ENCODE data around the gene RPGRIP1. TPM values are rescaled to one million over a fixed set of nuclear protein-coding genes. Genes with fewer than 3 reads are reported as not detected.
"Not testable (repeated sequence)": the region's sequence is repeated elsewhere in the genome, so short reads cannot be mapped to it uniquely, and the experiment has no call there.

Gene RPGRIP1
- polyA plus RNA-seq, 3 donors: 0.47 to 0.90 (median 0.64) TPM

DNA sequence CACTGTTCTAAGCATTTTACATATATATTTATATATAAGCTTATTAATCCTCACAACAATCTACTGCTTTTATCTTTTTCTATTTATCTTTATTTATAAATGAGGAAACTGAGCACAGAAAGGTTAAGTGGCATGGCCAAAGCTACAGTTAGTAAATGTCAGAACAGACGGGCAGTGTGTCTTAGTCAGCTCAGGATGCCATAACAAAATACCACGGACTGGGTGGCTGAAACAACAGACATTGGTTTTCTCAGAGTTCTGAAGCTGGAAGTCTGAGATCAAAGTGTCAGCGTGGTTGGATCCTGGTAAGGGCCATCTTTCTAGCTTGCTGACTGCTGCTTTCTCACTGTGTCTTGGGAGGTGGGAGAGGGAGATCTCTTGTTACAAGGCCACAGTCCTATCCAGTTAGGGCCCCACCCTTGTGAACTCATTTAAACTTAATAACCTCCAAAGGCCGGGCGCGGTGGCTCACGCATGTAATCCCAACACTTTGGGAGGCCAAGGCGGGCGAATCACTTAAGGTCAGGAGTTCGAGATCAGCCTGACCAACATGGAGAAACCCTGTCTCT, 19.8 kb downstream of the RPGRIP1 start:
- DNase-seq: no peak

DNA sequence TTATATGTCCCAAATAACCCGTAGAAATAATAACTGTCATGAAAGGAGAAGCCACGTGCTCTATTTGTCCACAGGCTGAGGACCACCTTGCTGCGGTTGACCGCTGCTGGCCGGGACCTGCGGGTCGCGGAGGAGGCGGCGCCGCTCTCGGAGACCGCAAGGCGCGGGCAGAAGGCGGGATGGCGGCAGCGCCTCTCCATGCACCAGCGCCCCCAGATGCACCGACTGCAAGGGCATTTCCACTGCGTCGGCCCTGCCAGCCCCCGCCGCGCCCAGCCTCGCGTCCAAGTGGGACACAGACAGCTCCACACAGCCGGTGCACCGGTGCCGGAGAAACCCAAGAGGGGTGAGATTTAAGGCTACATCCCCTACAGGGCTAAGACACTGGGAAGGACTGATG, 21.0 kb downstream of the RPGRIP1 start:
- peak; percentile 27 for DNase-seq

DNA sequence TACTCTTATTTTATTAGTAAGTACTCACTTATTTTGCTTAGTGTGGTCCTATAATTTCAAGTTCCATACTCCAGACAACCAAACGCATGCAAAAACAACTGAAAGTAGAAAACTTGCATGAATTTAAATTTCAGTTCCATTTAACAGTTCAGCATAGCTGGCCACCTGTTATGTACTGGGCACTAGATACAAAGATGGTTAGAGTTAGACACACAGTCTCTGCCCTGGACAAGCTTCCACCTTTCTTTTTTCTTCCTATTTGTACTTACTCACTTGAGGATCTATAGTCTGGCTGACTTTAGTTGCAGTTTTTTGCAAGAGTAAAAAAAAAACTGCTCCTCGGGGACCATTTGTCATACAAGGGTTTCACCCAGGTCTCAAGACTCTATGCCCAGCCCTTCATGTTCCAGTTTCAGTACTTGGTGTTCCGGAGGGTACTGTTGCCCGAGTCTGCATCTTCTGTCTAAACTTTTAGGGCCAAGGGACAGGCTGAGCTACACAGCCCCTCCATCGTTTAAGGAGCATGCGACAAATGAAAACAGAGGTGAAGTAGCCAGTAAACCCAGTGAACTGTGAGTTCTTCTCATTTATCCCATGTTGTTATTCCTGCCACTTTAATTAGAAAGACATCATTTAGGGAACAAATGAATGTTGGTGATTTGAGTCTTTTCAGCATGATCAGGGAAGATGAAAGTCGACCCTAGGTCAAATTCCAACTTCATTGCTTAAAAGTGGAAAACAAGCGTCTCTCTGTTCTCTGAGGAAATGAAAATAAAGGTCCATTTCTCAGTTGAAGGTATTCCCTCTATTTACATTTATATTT, 22.3 kb downstream of the RPGRIP1 start:
- DNase-seq: no peak

DNA sequence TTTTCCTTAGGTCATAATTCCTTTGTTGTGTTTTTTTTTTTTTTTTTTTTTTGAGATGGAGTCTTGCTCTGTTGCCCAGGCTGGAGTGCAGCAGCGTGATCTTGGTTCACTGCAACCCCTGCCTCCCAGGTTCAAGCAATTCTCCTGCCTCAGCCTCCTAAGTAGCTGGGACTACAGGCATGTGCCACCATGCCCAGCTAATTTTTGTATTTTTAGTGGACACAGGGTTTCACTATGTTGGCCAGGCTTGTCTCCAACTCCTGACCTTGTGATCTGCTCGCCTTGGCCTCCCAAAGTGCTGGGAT, 22.9 kb downstream of the RPGRIP1 start:
- DNase-seq: not testable (repeated sequence)

DNA sequence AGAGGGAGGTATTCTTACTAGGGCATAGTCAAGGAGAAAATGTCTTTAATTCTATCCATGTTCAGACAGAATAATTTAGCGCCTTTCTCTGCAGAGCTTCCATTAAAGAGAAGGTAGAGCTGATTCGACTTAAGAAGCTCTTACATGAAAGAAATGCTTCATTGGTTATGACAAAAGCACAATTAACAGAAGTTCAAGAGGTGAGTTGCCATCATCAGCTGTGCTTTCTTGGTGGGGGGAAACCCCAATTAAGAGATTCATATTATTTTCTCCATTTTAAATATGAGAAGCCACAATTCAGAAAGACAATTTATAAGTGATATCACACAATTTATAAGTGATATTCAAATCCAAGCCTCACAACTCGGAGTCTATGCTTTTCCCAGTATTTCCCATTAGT, 27.8 kb downstream of the RPGRIP1 start:
- no peak for DNase-seq

DNA sequence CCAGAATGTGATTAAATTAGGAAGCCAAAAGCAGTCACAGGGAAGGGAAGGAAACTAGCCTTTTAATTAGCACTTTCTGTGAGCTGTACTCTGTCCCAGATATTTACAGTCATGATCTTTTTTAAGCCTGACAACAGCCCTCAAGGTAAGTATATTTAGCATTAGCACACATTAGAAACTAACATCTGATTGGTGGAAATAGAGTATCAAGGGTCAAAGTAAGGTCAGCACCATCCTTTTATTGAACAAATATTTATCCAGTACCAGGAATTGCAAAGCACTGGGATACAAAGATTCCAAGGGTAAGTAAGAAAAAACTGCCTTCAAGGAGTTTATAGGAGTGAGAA, 28.2 kb downstream of the RPGRIP1 start:
- no peak for DNase-seq

DNA sequence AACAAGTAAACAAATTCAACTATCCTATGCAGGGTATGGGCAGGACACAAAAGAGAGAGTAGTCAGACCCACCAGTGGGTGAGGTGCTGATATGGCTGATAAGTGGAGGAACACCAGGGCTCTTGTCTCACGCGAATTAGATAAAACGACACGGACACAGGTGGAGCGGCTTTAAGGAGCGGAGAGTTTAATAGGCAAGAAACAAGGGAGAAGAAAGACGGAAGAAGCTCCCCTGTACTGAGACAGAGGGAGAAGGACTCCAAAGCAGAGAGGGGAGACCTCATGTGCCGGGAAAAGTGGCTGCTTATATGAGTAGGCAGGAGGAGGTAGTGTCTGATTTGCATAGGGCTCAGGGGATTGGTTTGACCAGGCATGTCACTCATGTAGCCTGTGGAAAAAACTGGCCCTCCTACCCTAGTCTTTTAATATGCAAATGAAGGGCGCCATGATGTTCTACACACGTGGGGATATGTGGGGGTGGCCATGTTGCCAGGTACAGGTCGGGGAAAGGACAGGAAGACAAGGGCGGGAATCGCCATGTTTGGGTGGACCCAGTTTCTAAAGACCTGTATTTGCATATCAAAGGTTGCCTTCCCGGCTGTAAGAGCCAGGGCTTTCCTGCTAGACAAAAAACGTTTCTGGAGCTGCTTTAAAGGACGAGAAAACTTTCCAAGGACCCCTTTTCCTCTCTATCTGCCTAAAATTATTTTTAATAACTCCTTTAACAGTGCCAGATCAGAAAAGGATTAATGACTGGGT, 28.8 kb downstream of the RPGRIP1 start:
- DNase-seq: peak; percentile 91

DNA sequence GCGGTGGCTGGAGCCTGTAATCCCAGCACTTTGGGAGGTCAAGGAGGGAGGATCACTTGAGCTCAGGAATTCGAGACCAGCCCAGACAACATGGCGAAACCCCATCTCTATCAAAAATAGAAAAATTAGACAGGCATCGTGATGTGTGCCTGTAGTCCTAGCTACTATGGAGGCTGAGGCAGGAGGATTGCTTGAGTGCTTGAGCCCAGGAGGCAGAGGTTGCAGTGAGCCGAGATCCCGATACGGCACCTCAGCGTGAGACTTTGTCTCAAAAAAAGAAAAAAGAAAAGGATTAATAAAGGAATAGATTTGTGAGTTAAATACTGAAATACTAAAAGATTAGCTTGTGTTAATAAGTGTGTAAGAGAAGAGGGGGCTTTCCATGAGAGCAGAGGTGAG, 29.4 kb downstream of the RPGRIP1 start:
- no peak for DNase-seq

DNA sequence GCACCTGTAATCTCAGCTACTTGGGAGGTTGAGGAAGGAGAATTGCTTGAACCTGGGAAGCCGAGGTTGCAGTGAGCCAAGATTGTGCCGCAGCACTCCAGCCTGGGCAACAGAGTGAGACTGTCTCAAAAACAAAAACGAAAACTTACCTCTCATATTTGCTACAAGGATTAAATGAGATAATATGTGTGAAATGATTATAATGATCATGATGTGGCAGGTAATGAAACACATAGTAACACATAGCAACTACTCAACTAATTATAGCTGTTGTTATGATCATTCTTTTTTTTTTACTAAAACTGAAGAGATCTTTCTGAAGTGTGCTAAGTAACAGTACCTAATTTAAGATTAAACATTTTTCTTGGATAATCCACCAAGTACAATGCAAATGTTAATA, 30.1 kb downstream of the RPGRIP1 start:
- no peak for DNase-seq

DNA sequence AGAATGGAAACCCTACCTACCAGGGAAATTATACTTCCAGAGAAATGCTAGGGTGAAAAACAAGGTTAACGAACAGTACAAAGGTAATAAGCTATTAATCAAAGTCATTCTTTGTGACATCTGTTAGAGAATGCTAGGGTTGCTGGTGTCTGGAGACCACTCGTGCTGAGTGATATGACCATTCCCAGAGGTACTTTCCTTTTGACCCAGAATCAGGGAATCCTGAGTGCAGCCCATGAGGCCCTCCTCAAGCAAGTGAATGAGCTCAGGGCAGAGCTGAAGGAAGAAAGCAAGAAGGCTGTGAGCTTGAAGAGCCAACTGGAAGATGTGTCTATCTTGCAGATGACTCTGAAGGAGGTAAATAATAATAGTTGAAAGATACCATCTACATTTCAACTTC, 31.7 kb downstream of the RPGRIP1 start:
- no peak for DNase-seq

DNA sequence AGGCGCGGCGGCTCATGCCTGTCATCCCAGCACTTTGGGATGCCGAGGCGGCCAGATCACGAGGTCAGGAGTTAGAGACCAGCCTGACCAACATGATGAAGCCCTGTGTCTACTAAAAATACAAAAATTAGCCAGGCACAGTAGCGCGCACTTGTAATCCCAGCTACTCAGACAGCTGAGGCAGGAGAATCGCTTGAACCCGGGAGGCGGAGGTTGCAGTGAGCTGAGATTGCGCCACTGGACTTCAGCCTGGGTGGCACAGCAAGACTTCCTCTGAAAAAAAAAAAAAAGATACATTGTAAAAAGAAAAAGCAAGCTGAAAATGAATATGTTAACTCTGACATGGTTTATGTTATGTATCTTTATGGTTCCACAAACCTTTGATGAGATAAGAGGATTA, 33.6 kb downstream of the RPGRIP1 start:
- no peak for DNase-seq

DNA sequence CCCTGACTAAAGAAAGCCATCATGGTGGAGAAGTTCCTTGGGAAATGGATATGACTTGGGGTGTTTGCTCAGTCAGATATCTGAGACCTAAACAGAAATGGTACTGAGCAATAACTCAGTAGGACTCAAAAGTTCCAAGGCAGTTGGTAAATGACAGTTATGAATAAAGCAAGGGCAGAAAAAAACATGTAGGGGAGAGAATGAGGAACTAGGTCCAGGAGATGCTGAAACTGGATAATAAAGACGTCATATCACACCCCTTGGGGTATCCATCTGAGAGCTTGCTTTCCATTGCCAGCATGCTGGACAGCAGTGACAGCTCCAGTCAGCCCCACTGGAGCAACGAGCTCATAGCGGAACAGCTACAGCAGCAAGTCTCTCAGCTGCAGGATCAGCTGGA, 37.5 kb downstream of the RPGRIP1 start:
- no peak for DNase-seq

DNA sequence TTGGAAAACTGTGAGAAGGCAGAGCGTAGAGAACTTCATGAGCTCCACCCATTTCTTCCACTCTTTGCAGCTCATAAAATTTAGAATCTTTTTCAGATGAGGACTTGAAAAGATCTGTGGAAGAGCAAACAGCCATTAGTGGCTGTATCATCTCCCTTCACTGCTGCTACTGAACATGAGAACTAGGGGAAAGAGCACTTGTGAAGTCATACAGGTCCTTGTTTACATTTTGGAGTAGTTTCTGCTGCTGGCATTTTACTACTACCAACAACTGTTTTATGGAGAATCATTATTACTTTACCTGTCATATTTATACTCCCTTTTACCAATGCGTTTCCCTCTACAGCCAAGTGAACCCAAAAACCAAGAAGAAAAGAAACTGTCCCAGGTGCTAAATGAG, 41.0 kb downstream of the RPGRIP1 start:
- DNase-seq: no peak

DNA sequence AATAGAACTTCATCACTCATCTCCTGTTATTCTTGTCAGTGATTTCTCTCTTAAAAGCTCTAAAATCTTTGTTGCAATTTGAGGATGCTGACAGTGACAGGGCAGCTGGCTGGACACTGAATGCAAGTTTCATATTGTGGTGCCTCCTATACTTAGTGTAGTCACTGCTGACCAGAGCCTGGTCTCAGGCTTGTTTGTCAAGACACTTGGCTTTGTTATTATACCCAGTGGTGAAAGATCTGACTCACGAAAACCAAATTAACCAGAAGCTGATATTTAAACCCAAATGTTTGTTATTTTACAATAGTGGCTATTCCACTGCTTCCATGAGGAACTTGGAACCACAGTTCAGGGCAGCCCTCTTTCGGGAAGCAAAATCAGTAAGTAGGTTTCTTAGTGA, 42.8 kb downstream of the RPGRIP1 start:
- DNase-seq: no peak

DNA sequence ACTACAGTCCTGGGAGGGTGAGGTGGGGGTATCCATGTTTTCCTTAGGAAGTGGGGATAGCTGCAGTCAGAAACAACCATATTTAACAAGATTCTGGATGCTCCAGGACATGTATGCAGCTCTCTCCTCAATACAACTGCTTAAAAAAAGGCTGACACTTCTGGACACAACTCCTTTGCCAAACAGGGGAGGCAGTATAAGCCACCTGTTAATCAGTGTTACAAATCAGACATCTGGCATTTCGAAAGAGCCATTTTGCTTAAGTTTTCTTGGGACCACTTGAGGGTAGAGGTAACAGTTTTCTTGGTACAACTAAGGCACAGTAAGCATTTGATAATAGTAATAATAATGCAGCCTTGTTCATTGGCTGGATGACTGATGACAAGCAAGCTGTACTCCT, 47.1 kb downstream of the RPGRIP1 start:
- DNase-seq: no peak

Other genes starting within 250 kb of the RPGRIP1 start
- gene TPPP2, start 249.9 kb upstream of the RPGRIP1 start, polyA plus RNA-seq (ENCODE audit: insufficient read length in 3 of 3): 1 to 10 TPM; 3.1 to 4.2 (median 4.0) TPM
- gene RNASE13, start 245.3 kb upstream of the RPGRIP1 start, polyA plus RNA-seq (ENCODE audit: insufficient read length in 3 of 3): under 1 TPM; 0.40 to 0.93 (median 0.81) TPM
- gene RNASE7, start 237.7 kb upstream of the RPGRIP1 start, polyA plus RNA-seq (ENCODE audit: insufficient read length in 3 of 3): 1 to 10 TPM in 1 of 3 donors, under 1 TPM in 2; 0.31 to 1.3 (median 0.83) TPM
- gene RNASE8, start 222.3 kb upstream of the RPGRIP1 start, polyA plus RNA-seq (ENCODE audit: insufficient read length in 3 of 3): not detected
- gene ARHGEF40, start 209.8 kb upstream of the RPGRIP1 start, polyA plus RNA-seq (ENCODE audit: insufficient read length in 3 of 3): 10 to 100 TPM; 71.6 to 86.6 (median 78.4) TPM
- 10 to 100 TPM; 37.5 to 42.2 (median 39.3) TPM for gene ZNF219, start 181.4 kb upstream of the RPGRIP1 start, polyA plus RNA-seq (ENCODE audit: insufficient read length in 3 of 3)
- 1 to 10 TPM; 1.1 to 2.1 (median 1.3) TPM for gene TMEM253, start 179.0 kb upstream of the RPGRIP1 start, polyA plus RNA-seq (ENCODE audit: insufficient read length in 3 of 3)
- under 1 TPM; 0.01 to 0.13 (median 0.05) TPM for gene OR5AU1, start 124.0 kb upstream of the RPGRIP1 start, polyA plus RNA-seq (ENCODE audit: insufficient read length in 3 of 3)
- 1,000 to 10,000 TPM in 1 of 3 donors, 100 to 1,000 TPM in 2; 830 to 1,041 (median 977) TPM for gene HNRNPC, start 10.6 kb upstream of the RPGRIP1 start, polyA plus RNA-seq (ENCODE audit: insufficient read length in 3 of 3)
- 100 to 1,000 TPM; 140 to 158 (median 145) TPM for gene SUPT16H, start 103.9 kb downstream of the RPGRIP1 start, polyA plus RNA-seq (ENCODE audit: insufficient read length in 3 of 3)
- gene CHD8, start 176.0 kb downstream of the RPGRIP1 start, polyA plus RNA-seq (ENCODE audit: insufficient read length in 3 of 3): 10 to 100 TPM; 73.2 to 86.2 (median 78.1) TPM
- 10 to 100 TPM; 37.2 to 51.3 (median 43.0) TPM for gene RAB2B, start 196.9 kb downstream of the RPGRIP1 start, polyA plus RNA-seq (ENCODE audit: insufficient read length in 3 of 3)
- gene TOX4, start 197.1 kb downstream of the RPGRIP1 start, polyA plus RNA-seq (ENCODE audit: insufficient read length in 3 of 3): 10 to 100 TPM; 60.1 to 63.6 (median 60.4) TPM
- 100 to 1,000 TPM in 2 of 3 donors, 10 to 100 TPM in 1; 84.6 to 116 (median 106) TPM for gene METTL3, start 231.3 kb downstream of the RPGRIP1 start, polyA plus RNA-seq (ENCODE audit: insufficient read length in 3 of 3)
- 10 to 100 TPM; 62.0 to 74.4 (median 63.7) TPM for gene SALL2, start 246.3 kb downstream of the RPGRIP1 start, polyA plus RNA-seq (ENCODE audit: insufficient read length in 3 of 3)

Data from renal pelvis (tissue), 4 donors.